SU-DHL-6 (cell line): ENCODE data around the gene E2F3.

Experiments used
- H2AFZ ChIP-seq: fragments of 200-600 bp; sonication (generic); 2 replicates; pipeline ENCODE4 v1.6.1; 2014; ENCODE audit warnings: low read depth, mild to moderate bottlenecking, moderate library complexity, mixed read lengths, antibody characterized with exemption, low read length; ENCODE audit not compliant: severe bottlenecking
- H3F3A ChIP-seq: fragments of 200-600 bp; shearing (Covaris generic); 2 replicates; pipeline ENCODE4 v1.6.0; 2016; ENCODE audit warnings: antibody characterized with exemption, mild to moderate bottlenecking; ENCODE audit not compliant: insufficient read depth
- H3K27ac ChIP-seq: fragments of 200-600 bp; sonication (generic); 2 replicates; pipeline ENCODE4 v1.5.1; 2016; ENCODE audit warnings: low read depth, mild to moderate bottlenecking, low read length, moderate library complexity, mixed read lengths
- H3K27me3 ChIP-seq: fragments of 200-600 bp; sonication (generic), shearing (Covaris generic); 2 replicates; pipeline ENCODE4 v1.6.0; 2014; ENCODE audit warnings: mild to moderate bottlenecking, low read length
- H3K36me3 ChIP-seq: fragments of 200-600 bp; sonication (generic); 2 replicates; pipeline ENCODE4 v1.6.1; 2014; ENCODE audit warnings: mild to moderate bottlenecking, low read length, mixed read lengths
- H3K4me2 ChIP-seq: fragments of 300-600, 200-600 bp; shearing (Covaris generic), sonication (generic); 2 replicates; pipeline ENCODE4 v1.6.0; 2014; ENCODE audit warnings: low read length, low read depth, mild to moderate bottlenecking; ENCODE audit not compliant: poor library complexity, severe bottlenecking
- H3K4me3 ChIP-seq: fragments of 200-600 bp; sonication (generic); 2 replicates; pipeline ENCODE4 v1.5.1; 2014; ENCODE audit warnings: antibody characterized with exemption, low read length, mild to moderate bottlenecking, mixed read lengths; ENCODE audit not compliant: insufficient read depth, poor library complexity, severe bottlenecking
- H3K79me2 ChIP-seq: fragments of 200-600 bp; sonication (generic); 2 replicates; pipeline ENCODE4 v1.6.1; 2014; ENCODE audit warnings: mild to moderate bottlenecking, low read length, moderate library complexity; ENCODE audit not compliant: insufficient read depth
- H3K9ac ChIP-seq: fragments of 200-600 bp; sonication (generic); 2 replicates; pipeline ENCODE4 v1.7.0; 2014; ENCODE audit warnings: mild to moderate bottlenecking, low read length
- H3K9me2 ChIP-seq: fragments of 200-600 bp; sonication (generic); replicated peaks from 2 replicates; pipeline ENCODE4 v1.6.1; 2014; ENCODE audit warnings: low read length; ENCODE audit not compliant: insufficient read depth
- H3K9me3 ChIP-seq: fragments of 200-600 bp; sonication (generic); 2 replicates; pipeline ENCODE4 v1.6.1; 2014; ENCODE audit warnings: low read length, mixed read lengths; ENCODE audit not compliant: insufficient read depth
- H4K20me1 ChIP-seq: fragments of 200-600 bp; sonication (generic); 2 replicates; pipeline ENCODE4 v1.6.1; 2014; ENCODE audit warnings: low read depth, mild to moderate bottlenecking, antibody characterized with exemption, low read length, moderate library complexity, mixed read lengths
- EZH2phosphoT487 ChIP-seq: fragments of 200-600 bp; sonication (generic), shearing (Covaris generic); conservative IDR thresholded peaks from 2 replicates; pipeline ENCODE4 v1.6.1; 2018; ENCODE audit warnings: mild to moderate bottlenecking, antibody characterized with exemption, low read length, moderate library complexity, mixed read lengths
- TF ChIP-seq, protein P1 (sequence below): fragments of 200-600 bp; sonication (generic); IDR thresholded peaks from one replicate; pipeline ENCODE4 v1.5.1; 2017; ENCODE audit warnings: antibody characterized with exemption, mild to moderate bottlenecking, low read length, moderate library complexity; ENCODE audit not compliant: insufficient read depth, poor library complexity, severe bottlenecking

The E2F3 gene

DNA sequence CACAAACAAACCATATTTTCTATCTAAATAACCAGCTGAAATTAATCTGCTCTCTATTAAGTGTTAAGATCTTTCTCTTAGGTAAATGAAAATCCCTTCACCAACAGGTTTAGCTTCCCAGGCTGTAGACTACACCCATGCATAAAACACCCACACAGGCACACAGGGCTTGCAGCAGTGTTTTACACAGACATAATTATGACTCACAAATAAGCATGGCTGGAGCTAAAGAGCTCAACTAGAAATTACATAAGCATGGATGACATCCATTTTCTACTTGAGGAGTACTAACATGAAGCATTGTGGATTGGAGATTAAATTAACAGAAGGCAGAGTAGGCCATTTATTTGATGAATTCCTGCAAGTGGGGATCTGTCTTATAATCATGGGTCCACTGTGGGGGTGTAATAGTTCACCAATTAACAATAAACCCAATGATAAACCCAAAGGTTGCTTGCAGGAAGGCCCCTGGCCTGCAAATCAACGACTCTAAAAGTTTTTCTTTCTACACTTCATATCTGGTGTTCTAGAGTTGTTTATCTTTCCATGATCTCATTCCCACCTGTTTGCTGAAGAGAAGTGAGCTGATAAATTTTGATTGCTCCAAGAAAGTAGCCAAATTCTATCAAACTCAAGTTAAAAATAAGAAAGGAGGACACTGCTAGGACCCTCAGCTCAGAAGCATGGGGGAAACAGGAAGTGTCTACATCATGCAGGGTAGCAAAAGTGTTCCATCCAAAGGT is 33.8 kb upstream of the E2F3 start:
- Histone ChIP-seq H3K27ac (no peak overlapping the region), H3K27me3 (no peaks in the 10 kb centered on the region), H3K79me2 (no peaks in the 10 kb centered on the region), H3K9ac (no peak overlapping the region), H3K4me3 (no peak overlapping the region), H3K9me2 (no peaks in the 10 kb centered on the region), H3K36me3 (no peaks in the 10 kb centered on the region), H2AFZ (no peak overlapping the region), H4K20me1 (no peaks in the 10 kb centered on the region), H3K4me2 (no peak overlapping the region), H3K9me3 (no peaks in the 10 kb centered on the region), H3F3A (no peaks in the 10 kb centered on the region)
- TF ChIP-seq, protein P1, sequence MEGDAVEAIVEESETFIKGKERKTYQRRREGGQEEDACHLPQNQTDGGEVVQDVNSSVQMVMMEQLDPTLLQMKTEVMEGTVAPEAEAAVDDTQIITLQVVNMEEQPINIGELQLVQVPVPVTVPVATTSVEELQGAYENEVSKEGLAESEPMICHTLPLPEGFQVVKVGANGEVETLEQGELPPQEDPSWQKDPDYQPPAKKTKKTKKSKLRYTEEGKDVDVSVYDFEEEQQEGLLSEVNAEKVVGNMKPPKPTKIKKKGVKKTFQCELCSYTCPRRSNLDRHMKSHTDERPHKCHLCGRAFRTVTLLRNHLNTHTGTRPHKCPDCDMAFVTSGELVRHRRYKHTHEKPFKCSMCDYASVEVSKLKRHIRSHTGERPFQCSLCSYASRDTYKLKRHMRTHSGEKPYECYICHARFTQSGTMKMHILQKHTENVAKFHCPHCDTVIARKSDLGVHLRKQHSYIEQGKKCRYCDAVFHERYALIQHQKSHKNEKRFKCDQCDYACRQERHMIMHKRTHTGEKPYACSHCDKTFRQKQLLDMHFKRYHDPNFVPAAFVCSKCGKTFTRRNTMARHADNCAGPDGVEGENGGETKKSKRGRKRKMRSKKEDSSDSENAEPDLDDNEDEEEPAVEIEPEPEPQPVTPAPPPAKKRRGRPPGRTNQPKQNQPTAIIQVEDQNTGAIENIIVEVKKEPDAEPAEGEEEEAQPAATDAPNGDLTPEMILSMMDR = no peak
- no peak for TF ChIP-seq EZH2phosphoT487

DNA sequence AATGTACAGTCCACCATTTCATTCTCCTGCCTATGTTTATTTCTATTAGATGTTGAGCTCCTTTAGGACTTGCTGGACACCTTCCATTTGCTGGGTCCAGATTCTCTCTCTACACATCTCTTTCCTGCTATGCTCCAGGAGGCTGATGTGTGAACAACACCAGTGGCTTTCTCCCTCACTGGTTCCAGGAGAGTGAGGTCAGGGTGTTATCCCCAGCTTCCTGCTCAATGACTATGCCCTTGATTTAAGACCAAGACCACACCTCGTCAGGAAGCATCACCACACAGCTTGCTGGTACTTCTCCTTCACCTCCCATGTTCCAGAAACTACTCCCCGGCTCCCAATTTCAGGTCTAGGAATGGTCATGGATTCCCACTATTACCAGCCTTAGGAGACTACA is 31.3 kb upstream of the E2F3 start:
- H3K4me3 ChIP-seq = no peak overlapping the region
- no peaks in the 10 kb centered on the region for H3F3A ChIP-seq

DNA sequence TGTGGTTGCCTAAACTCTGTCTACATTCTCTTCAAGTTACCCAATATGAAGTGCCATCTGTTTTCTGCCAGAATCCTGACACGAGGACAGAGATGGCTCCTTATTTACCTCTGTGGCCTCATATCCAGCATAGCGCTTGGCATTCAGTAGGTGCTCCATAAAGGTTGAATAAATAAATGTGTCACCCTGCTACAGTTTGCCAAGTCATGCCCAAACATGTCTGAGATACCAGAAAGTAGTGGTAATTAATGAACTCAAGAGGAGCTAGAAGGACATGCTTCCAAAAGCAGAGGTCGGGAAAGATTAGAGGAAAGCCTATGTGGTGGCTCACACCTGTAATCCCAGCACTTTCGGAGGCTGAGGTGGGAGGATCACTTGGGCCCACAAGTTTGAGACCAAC is 30.9 kb upstream of the E2F3 start:
- no peak overlapping the region for H3K4me2 ChIP-seq
- TF ChIP-seq, protein P1 = no peak
- TF ChIP-seq EZH2phosphoT487 = no peak

More for the DNA sequence above, 31.3 kb upstream of the E2F3 start:
- Histone ChIP-seq H3K79me2 (no peaks in the 10 kb centered on the region), H3K4me2 (no peak overlapping the region), H3K9ac (no peak overlapping the region), H3K27ac (no peak overlapping the region), H3K9me2 (no peaks in the 10 kb centered on the region), H2AFZ (no peak overlapping the region), H3K9me3 (no peaks in the 10 kb centered on the region), H3K36me3 (no peaks in the 10 kb centered on the region), H3K27me3 (no peaks in the 10 kb centered on the region), H4K20me1 (no peaks in the 10 kb centered on the region)
- TF ChIP-seq, protein P1 = no peak
- TF ChIP-seq EZH2phosphoT487 = no peak

More for the DNA sequence above, 30.9 kb upstream of the E2F3 start:
- no peak overlapping the region for H3K9ac ChIP-seq
- H3K4me3 ChIP-seq = no peak overlapping the region
- no peak overlapping the region for H2AFZ ChIP-seq
- H4K20me1 ChIP-seq = no peaks in the 10 kb centered on the region
- no peaks in the 10 kb centered on the region for H3K27me3 ChIP-seq
- H3K36me3 ChIP-seq = no peaks in the 10 kb centered on the region
- H3K27ac ChIP-seq = no peak overlapping the region
- H3K9me2 ChIP-seq = no peaks in the 10 kb centered on the region
- no peaks in the 10 kb centered on the region for H3K9me3 ChIP-seq
- H3F3A ChIP-seq = no peaks in the 10 kb centered on the region
- no peaks in the 10 kb centered on the region for H3K79me2 ChIP-seq
